Head of caudate nucleus (tissue), 42 donors: ENCODE measurements around the gene TNFSF9.
"Not testable (repeated sequence)": the region's sequence is repeated elsewhere in the genome, so short reads cannot be mapped to it uniquely, and the experiment has no call there.

Experiments
- DNase-seq, 42 donors: peaks; one replicate each; pipeline versions ENCODE4 v3.0.0 to v3.0.0-alpha.2; 2020 to 2021; ENCODE audit warnings: mixed read lengths in 7 of 42
- intact Hi-C: fragments of 100-400 bp; cut with DNase I; formaldehyde crosslinking; loops from one replicate; pipeline ENCODE4 v1.15.0; 2022

The TNFSF9 gene

GRCh38 chr19:6556480-6557195 lies 25.8 kb downstream of the TNFSF9 start:
- DNase-seq = no peak

GRCh38 chr19:6562437-6562836 lies 31.6 kb downstream of the TNFSF9 start:
- intact Hi-C loops, DNase-seq: not testable (repeated sequence)

More at GRCh38 chr19:6556480-6557195, 25.8 kb downstream of the TNFSF9 start:
- intact Hi-C loops = no loop called here

- intact Hi-C loops = no loop called here
- no peak for DNase-seq
Measured at GRCh38 chr19:6564393-6564792, 33.6 kb downstream of the TNFSF9 start.

- DNase-seq = peak in 1 of 42 donors; percentile 6
- intact Hi-C loops = not testable (repeated sequence)
Measured at GRCh38 chr19:6566727-6567126, 35.9 kb downstream of the TNFSF9 start.

GRCh38 chr19:6568010-6568526 lies 37.2 kb downstream of the TNFSF9 start:
- DNase-seq = no peak
- intact Hi-C loops = no loop called here

- DNase-seq = no peak
- intact Hi-C loops = no loop called here
Measured at GRCh38 chr19:6568816-6569215, 38.0 kb downstream of the TNFSF9 start.

- DNase-seq = no peak
- intact Hi-C loops = no loop called here
Measured at GRCh38 chr19:6570764-6571163, 39.9 kb downstream of the TNFSF9 start.

- no peak for DNase-seq
- intact Hi-C loops = no loop called here
Measured at GRCh38 chr19:6571167-6571566, 40.3 kb downstream of the TNFSF9 start.

- DNase-seq = peak in 33 of 42 donors; percentile 7 to 64 (median 35)
- intact Hi-C loops = no loop called here
Measured at GRCh38 chr19:6572217-6572616, 41.4 kb downstream of the TNFSF9 start.

- intact Hi-C loops = no loop called here
- no peak for DNase-seq
Measured at GRCh38 chr19:6573350-6573749, 42.5 kb downstream of the TNFSF9 start.

- DNase-seq = no peak
- intact Hi-C loops = no loop called here
Measured at GRCh38 chr19:6576869-6577475, 46.1 kb downstream of the TNFSF9 start.

- intact Hi-C loops = no loop called here
- peak in 1 of 42 donors; percentile 4 for DNase-seq
Measured at GRCh38 chr19:6577476-6578125, 46.8 kb downstream of the TNFSF9 start.

- intact Hi-C loops = no loop called here
- no peak for DNase-seq
Measured at GRCh38 chr19:6579450-6580178, 48.8 kb downstream of the TNFSF9 start.

GRCh38 chr19:6580313-6580712 lies 49.5 kb downstream of the TNFSF9 start:
- DNase-seq = no peak
- intact Hi-C loops = no loop called here

GRCh38 chr19:6582515-6583484 lies 52.0 kb downstream of the TNFSF9 start:
- DNase-seq, intact Hi-C loops: not testable (repeated sequence)
